NCI-H748 treated with DMSO at 0.1 percent for 48 hours (cell line): ENCODE results near the gene NLRP6.
"Not testable (repeated sequence)": the region's sequence is repeated elsewhere in the genome, so short reads cannot be mapped to it uniquely, and the experiment has no call there.

Experiments used
- DNase-seq: peaks from one replicate; lab custom pipeline; 2025; lab: John Stamatoyannopoulos, UW

NLRP6 gene

GRCh38 chr11:278001-278951 is at the start of gene NLRP6:
TSS of gene NLRP6 (plus strand) at chr11:278407. CDS start at chr11:278570, 163 bp downstream.
- DNase-seq: no peak

GRCh38 chr11:230431-230830 is 47.8 kb upstream of the NLRP6 start:
- no peak for DNase-seq

GRCh38 chr11:232783-233565 is 45.2 kb upstream of the NLRP6 start:
- no peak for DNase-seq

- no peak for DNase-seq
Observed at GRCh38 chr11:235180-235579, 43.0 kb upstream of the NLRP6 start.

- DNase-seq: peak; percentile 14
Observed at GRCh38 chr11:235609-235996, 42.6 kb upstream of the NLRP6 start.

GRCh38 chr11:235997-236773 is 42.0 kb upstream of the NLRP6 start, which contains the start of gene SIRT3:
TSS of gene SIRT3 (minus strand) at chr11:236342. CDS start at chr11:236328, 14 bp downstream.
- DNase-seq: peak; percentile 46

GRCh38 chr11:236774-237767 is 41.1 kb upstream of the NLRP6 start, which contains the start of gene PSMD13:
TSS of gene PSMD13 (plus strand) at chr11:236976. CDS start at chr11:237050, 74 bp downstream.
- DNase-seq: peak; percentile 49

GRCh38 chr11:238346-238745 is 39.9 kb upstream of the NLRP6 start:
- not testable (repeated sequence) for DNase-seq

- no peak for DNase-seq
Observed at GRCh38 chr11:240315-240714, 37.9 kb upstream of the NLRP6 start.

GRCh38 chr11:241634-242033 is 36.6 kb upstream of the NLRP6 start:
- no peak for DNase-seq

- no peak for DNase-seq
Observed at GRCh38 chr11:244376-244775, 33.8 kb upstream of the NLRP6 start.

GRCh38 chr11:249062-249461 is 29.1 kb upstream of the NLRP6 start:
- DNase-seq: no peak

- DNase-seq: no peak
Observed at GRCh38 chr11:250274-250673, 27.9 kb upstream of the NLRP6 start.

GRCh38 chr11:250740-251299 is 27.4 kb upstream of the NLRP6 start:
- peak; percentile 5 for DNase-seq

GRCh38 chr11:251550-251949 is 26.7 kb upstream of the NLRP6 start:
- DNase-seq: no peak

- no peak for DNase-seq
Observed at GRCh38 chr11:252666-253065, 25.5 kb upstream of the NLRP6 start.

GRCh38 chr11:253160-253885 is 24.9 kb upstream of the NLRP6 start:
- DNase-seq: no peak

- DNase-seq: no peak
Observed at GRCh38 chr11:253886-254270, 24.3 kb upstream of the NLRP6 start.

- DNase-seq: no peak
Observed at GRCh38 chr11:255176-255575, 23.0 kb upstream of the NLRP6 start.

- DNase-seq: no peak
Observed at GRCh38 chr11:255816-256215, 22.4 kb upstream of the NLRP6 start.
